Hematopoietic multipotent progenitor cell treated with erythropoietin and hydrocortisone succinate and interleukin-3 and kit ligand, for 6 days (in vitro differentiated cells): ENCODE data around the gene PITPNM1.

Source experiments
- DNase-seq: peaks from one replicate; pipeline ENCODE4 v3.0.0-alpha.2; 2015

The PITPNM1 gene

DNA sequence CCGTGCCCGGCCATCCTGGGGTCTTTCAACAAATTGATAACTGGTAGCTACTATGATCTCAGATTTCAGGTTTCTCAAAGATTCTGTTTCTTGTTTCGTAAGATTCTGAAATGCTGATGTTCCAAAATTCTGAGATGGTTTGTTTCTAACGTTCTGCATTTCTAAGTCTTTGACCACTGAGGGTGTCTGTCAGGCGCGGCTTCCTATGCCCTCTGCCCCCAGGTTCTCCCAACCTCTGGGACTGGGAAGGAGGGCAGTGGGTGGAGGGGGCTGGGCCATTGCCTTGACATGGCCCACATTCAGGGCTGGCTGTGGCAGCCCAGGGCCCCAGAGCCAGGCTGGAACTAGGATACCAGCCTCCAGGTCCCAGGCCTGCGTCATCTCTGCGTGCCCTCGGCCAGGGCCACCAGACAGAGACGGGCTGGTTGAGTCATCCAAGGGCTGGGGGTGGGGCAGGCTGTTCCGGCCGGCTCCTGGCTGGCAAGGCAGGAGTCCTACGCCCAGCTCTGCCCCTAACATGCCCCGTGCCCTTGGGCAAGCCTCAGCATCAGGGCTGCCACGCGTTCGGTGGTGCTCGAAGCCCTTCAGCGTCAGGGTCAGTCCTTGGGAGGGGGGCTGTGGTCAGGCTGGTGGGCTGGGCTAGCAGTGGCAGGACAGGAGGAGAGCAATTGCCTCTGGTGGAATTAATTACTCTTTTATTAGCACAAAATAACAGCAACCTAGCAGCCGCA, 41.3 kb downstream of the PITPNM1 start:
- DNase-seq: peak; percentile 39

DNA sequence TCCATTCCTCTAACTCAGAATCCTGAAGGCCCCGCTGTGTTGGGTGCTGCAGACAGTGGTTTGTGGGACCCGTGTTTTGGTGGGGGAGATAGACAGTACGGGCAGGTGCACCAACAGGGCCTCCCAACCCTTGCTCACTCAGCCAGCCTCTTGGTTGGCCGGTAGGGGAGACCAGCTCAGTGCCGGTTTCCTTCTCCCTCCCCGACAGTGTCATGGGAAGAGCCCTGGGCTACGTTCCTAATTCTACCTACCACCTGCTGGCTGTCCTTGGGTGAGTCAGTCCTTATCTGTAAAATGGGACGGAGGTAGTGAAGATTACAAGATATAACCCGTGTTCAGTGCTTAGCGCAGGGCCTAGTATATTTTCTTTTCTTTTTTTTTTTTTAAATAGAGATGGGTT, 42.0 kb downstream of the PITPNM1 start:
- DNase-seq: no peak

DNA sequence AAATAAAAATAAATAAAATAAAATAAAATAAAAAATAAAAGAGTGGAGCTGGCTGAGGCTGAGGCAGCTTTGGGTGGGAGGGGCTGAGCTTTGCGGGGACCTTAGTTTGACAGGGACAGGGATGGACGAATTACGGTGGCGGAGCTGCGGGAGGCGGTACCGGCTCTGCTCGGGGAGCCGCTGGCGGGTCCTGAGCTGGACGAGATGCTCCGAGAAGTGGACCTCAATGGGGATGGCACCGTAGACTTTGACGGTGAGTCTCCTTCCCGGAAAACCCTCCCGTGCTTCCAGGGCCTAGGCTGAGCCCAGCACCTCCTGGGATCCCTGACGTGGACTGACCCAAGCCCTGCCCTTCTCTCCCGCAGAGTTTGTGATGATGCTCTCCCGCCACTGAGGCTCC, 46.9 kb downstream of the PITPNM1 start:
- no peak for DNase-seq

DNA sequence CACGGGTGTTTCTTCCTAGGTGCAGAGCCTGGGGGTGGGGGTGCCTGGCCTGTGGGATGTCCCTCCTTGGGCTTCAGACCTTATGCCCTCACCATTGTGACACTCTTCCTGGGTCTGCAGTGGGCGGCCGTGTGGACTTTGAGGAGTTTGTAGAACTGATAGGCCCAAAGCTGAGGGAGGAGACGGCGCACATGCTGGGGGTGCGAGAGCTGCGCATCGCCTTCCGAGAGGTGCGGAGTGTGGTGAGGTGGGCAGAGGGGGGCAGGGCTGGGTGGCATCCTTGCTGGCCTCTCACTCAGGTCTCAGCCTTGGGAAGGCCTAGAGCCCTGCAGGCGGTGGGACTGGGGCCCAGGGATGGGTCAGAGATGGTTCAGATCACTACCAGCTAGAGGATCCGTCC, 47.7 kb downstream of the PITPNM1 start:
- DNase-seq: no peak

DNA sequence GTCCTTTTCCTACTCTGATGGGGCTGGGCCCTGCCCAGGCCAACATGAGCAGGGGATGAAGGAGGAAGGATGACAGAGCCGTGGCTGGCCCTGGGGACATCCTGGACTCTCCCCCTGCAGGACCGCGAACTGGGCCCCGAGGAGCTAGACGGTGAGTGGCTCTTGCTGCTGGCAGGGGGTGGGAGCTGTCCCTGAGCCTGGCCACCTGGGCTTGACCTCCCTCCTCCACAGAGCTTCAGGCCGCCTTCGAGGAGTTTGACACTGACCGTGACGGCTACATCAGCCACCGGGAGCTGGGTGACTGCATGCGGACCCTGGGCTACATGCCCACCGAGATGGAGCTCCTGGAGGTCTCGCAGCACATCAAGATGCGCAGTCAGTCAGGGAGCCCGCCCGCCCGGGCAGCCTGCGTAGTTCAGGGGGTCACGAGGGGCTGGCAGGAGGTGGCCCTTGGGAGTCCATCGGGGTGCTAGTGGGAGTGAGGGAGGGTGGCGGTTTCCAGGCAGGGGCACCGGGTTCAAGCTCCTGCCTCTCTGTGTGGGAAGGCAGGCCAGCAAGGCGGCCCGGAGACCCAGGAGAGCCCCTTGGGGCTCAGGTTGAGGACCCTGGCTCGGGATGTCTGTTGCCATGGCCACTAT, 49.0 kb downstream of the PITPNM1 start:
- DNase-seq: no peak

DNA sequence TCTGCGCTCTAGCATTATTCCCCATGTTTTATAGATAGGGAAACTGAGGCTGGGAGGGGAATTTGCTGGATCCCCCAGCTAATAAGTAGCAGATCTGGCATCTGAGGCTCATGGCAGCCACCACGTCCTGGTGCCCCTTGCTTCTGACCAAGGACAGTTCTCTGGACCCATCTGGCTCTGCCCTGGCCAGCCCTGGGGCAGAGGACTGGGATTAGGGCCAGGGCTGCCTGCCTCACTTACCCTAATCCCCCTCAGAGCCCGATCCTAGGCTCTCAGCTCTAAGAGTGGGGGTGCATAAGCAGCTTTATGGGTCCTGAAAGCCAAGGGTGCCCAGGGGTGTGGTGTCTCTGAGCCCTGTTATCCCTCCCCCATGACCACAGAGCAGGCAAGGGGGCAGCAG, 50.1 kb downstream of the PITPNM1 start, which contains the start of gene CABP4:
TSS of gene CABP4 (plus strand) at position 301 of the 400 bp plus-strand sequence. CDS start at position 371, 70 bp downstream.
- no peak for DNase-seq

DNA sequence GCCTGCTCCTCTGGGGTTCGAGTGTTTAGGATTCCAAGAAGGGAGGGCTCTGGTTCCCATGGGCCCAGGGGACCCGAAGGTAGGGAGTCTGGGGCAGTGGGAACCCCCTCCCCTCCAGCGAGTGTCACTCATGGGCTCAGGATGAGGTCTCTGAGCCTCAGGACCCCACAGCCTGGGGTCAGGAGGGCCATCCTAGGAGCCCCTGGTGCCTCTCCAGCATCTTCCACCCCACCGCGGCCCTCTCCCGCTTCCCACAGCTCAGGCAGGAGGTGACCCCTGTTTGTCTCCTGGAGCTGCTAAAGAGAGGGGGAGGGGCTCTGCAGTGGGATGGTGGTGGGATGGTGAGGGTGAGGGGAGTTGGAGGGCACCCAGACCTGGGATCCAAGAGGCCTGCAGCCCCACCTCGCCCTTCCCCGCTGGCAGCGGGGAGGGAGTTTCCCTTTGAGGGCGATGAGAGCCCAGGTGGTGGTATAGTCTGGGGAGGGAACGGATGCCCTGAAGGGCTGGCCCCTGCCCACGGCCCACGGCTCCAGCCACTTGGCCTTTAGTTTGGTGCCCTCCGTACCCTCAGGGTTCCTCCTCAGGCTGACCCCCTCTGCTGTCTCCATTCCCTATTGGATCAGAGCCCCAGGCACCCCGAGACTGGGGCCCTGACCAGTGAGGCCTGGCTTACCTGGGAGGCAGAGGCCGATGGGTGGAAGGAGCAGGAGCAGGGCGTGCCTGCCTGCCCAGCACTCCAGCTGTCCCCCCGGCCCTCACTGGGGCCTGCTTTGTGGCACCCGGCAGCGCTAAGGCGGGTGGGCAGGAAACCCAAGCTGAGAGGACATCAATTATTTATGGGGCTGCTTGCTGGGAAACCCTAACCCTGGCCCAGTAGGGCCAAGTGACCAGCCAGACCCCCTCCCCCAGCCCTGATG, 51.1 kb downstream of the PITPNM1 start:
- no peak for DNase-seq

DNA sequence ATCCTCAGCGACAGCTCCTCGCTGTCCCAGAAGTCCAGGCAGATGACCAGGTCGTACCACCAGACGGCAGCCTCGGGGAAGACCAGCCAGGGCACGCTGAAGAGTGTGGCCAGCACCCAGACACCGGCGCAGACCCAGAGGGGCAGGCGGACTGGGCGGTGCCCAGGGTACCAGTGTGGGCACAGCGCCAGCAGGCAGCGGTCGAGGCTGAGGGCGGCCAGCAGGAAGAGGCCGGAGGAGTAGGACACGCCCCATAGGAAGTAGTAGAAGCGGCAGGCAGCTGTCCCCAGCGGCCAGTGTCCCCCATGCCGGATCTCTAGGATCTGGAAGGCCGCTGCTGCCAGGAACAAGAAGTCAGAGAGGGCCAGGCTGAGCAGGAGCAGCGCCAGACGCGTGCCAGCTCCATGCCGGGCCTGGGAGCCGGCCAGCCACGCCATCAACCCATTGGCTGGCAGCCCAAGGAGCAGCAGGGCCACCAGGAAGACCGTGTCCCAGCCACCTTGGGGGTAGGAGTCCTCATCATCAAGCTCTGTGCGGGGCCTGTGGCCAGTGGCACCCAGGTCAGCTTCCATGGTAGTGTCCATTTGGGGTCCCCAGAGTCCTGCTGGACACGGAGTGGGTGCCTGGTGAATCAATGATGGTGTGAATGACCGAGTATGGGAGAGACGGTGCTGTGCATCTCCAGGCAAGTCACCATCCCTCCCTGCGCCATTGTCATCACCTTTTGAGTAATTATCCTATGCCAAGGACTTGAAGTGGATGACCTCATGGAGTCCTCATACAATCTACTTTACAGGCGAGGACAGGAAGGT, 52.8 kb downstream of the PITPNM1 start, which contains the start of gene GPR152:
TSS of gene GPR152 (minus strand) at position 589 of the 812 bp plus-strand sequence. CDS start at position 584, 5 bp downstream.
- DNase-seq: no peak

DNA sequence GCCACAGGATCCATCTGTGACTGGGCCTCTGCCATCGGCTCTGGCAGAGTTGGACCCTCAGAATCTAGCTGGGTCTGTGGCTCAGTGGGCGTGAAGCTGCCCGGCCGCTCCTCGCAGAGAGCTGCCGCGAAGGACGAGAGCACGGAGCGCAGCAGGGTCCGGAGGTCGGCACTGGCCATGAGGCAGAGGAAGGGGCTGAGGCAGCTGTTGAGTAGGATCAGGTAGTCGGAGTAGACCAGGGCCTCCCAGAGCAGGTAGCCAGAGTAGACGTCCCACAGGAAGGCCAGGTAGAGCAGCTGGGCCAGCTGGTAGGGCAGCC, 53.5 kb downstream of the PITPNM1 start:
- DNase-seq: no peak

DNA sequence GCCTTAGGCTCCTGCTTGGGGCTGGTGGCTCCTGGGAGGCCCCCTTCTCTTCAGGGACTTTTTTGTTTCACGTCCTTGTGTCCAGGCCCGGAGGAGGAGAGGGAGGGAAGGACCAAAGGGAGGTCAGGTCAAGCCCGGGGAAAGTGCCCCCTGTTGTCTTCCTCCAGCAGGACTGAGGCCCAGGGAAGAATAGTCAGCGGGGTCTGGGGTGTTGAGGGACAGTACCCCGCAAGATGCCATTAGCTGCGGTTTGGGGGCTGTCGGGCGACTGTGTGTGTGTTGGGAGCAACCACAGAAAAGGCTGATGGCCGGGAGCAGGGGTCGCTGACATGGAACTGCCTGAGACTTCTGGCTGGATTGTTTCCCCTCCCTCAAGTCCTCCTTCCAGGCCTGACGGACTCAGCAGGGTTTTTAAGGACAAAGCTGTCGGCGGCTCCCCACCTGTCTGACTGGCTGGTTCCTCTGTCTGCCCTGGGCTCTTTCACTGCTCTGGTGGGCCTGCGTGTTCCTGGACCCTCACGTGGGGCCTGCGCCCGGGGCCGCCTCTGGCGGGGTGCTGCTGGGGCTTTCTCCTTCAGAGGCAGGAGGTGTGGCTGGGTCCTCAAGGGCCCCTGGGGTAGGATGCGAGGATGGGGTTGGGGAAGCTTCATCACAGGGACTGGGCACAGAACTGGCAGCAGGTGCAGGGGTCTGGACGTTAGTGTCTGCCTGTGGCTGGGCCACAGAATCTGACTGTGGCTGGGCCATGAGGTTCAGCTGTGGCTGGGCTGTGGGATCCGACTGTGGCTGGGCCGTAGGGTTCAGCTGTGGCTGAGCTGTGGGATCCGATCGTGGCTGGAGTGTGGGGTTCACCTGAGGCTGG, 54.1 kb downstream of the PITPNM1 start:
- no peak for DNase-seq

DNA sequence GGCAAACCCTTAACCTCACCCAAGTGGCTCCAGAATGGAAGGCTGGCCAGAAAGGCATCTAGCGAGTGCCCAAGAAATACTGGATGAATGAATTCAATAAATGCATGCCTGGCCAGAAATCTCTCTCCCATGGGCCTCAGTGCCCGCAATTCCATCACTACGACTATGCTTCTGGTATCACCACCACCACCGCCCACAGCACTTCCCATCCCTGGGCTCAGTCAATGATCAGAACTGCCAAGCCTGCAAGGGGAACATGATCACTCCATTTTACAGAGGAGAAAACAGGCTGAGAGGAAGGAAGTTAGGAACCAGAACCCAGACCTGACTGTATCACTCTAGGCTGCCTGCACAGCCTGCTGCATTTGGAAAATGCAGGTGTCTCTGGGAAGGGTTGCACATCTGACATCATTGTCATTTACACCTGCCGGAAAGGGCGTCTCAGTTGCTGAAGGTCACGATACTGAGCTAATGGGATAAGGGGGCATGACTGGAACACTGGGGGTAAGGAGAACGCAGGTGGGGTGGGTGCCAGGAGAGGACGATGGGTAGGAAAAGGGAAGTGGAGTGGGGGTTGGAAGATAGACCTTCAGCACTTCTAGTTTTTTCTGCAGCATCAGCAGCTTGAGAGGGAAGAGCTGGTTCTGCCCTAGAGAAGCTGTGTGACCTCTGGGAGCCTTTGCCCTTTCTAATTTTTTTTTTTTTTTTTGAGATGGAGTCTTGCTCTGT, 55.9 kb downstream of the PITPNM1 start:
- DNase-seq: no peak

DNA sequence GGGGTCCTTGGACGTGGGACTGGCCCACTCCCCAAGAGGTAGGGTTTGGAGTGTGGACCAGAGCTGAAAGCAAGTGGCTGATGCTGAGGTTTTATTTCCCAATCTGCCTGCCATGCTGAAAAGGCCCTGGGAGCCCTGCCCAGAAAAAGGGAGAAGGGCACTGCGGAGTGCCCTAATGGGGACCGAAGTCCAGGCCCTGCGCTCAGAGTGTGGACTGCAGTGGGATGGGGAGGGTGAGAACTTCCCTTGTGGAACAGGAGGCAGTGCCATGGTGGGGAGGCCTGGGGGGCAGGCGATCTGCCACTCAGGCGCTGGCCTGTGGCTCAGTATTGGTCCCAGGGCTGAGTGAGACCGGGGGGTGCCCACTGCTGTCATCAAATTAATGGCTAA, 56.9 kb downstream of the PITPNM1 start:
- no peak for DNase-seq

DNA sequence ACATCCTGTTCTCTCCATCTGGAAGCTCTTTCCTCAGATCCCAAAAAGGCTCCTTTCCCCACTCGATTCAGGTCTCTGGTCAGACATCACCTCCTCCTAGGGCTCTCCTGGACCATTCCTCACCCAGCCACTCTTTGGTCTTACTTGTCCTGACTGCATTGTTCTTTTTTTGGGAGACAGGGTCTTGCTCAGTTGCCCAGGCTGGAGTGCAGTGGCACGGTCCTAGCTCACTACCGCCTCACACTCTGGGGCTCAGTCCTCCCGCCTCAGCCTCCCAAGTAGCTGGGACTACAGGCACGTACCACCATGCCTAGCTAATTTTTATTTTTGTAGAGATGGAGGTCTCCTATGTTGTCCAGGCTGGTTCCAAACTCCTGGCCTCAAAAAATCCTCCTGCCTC, 59.6 kb downstream of the PITPNM1 start:
- DNase-seq: no peak

DNA sequence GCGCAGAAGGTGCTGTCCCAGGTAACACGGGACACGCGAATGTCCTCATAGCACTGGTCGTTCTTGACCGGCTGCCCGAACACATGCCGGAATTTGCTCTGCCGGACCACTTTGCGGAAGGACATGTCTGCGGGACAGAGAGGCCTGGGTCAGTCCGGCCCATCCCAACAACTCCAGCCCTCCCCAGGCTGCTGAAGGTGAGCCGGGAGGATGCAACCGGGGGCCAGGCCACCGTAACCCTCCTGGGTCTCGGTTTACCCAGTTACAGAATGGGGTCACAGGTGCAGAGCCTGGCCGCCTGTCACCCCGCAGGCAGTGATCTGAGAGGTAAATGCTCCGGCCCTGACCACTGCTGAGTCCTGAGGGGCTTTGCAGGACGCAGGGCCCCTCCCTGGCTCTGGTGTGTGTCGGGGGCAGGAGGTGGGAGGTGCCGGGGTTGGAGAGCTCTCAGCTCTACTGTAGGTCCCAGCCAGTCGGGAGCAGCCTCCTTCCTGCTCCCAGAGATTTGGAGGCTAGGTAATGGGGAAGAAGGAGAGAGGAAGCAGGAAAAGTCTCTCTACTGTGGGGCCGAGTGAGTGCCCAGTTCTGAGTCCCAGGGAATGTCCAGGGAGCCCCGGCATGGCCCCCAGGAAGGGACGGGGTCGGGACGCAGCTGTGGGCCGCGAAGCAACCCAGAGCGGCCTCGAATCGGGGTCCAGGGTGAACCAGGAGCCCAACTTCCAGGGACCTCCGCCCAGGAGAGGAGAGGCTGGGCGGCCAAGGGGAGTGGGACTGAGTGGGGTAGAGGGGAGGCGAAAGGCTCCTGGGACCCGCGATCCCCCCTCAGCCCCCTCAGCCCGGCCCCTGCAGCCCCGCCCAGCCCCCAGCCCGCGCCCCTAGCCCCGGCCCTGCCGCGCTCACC, 62.4 kb downstream of the PITPNM1 start:
- no peak for DNase-seq
